ENCODE results near the gene SIRT2.
"Not testable (repeated sequence)": the region's sequence is repeated elsewhere in the genome, so short reads cannot be mapped to it uniquely, and the experiment has no call there.

SIRT2 gene

DNA sequence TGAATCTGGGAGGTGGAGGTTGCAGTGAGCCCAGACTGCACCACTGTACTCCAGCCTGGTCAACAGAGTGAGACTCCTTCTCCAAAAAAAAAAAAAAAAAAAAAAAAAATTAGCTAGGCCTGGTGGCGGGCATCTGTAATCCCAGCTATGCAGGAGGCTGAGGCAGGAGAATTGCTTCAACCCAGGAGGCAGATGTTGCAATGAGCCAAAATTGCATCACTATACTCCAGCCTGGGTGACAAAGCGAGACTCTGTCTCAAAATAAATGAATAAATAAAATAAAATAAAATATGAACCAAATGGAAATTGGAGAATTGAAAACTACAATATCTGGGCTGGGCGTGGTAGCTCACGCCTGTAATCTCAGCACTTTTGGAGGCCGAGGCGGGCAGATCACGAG is 70.2 kb downstream of the SIRT2 start:
- not testable (repeated sequence) for DNase-seq (ENCODE audit: low spot score)

All from hematopoietic multipotent progenitor cell treated with erythropoietin and hydrocortisone succinate and interleukin-3 and kit ligand, for 17 days (in vitro differentiated cells).